ENCODE data around the gene TCHP. TPM values are rescaled to one million over a fixed set of nuclear protein-coding genes. Genes with fewer than 3 reads are reported as not detected.

TCHP gene
- polyA plus RNA-seq, 4 donors: 20.8 to 32.9 (median 26.6) TPM

- DNase-seq (ENCODE audit: low read depth in 4 of 4, low spot score in 2 of 4): no peak
Measured at GRCh38 chr12:109930028-109930800, 30.1 kb downstream of the TCHP start.

GRCh38 chr12:109931143-109931542 is 31.1 kb downstream of the TCHP start:
- no peak for DNase-seq (ENCODE audit: low read depth in 4 of 4, low spot score in 2 of 4)

GRCh38 chr12:109932878-109933503 is 32.9 kb downstream of the TCHP start:
- DNase-seq (ENCODE audit: low read depth in 4 of 4, low spot score in 2 of 4): no peak

- no peak for DNase-seq (ENCODE audit: low read depth in 4 of 4, low spot score in 2 of 4)
Measured at GRCh38 chr12:109934026-109934425, 34.0 kb downstream of the TCHP start.

GRCh38 chr12:109937371-109937770 is 37.3 kb downstream of the TCHP start:
- no peak for DNase-seq (ENCODE audit: low read depth in 4 of 4, low spot score in 2 of 4)

GRCh38 chr12:109938947-109939346 is 38.9 kb downstream of the TCHP start:
- DNase-seq (ENCODE audit: low read depth in 4 of 4, low spot score in 2 of 4): no peak

GRCh38 chr12:109939504-109939903 is 39.4 kb downstream of the TCHP start:
- no peak for DNase-seq (ENCODE audit: low read depth in 4 of 4, low spot score in 2 of 4)

- DNase-seq (ENCODE audit: low read depth in 4 of 4, low spot score in 2 of 4): no peak
Measured at GRCh38 chr12:109940339-109940923, 40.4 kb downstream of the TCHP start.

- DNase-seq (ENCODE audit: low read depth in 4 of 4, low spot score in 2 of 4): no peak
Measured at GRCh38 chr12:109943811-109944210, 43.7 kb downstream of the TCHP start.

- no peak for DNase-seq (ENCODE audit: low read depth in 4 of 4, low spot score in 2 of 4)
Measured at GRCh38 chr12:109944561-109945359, 44.7 kb downstream of the TCHP start.

- DNase-seq (ENCODE audit: low read depth in 4 of 4, low spot score in 2 of 4): no peak
Measured at GRCh38 chr12:109946505-109946904, 46.4 kb downstream of the TCHP start.

- no peak for DNase-seq (ENCODE audit: low read depth in 4 of 4, low spot score in 2 of 4)
Measured at GRCh38 chr12:109946913-109947312, 46.8 kb downstream of the TCHP start.

GRCh38 chr12:109947521-109947920 is 47.4 kb downstream of the TCHP start:
- DNase-seq (ENCODE audit: low read depth in 4 of 4, low spot score in 2 of 4): no peak

- DNase-seq (ENCODE audit: low read depth in 4 of 4, low spot score in 2 of 4): no peak
Measured at GRCh38 chr12:109948368-109948767, 48.3 kb downstream of the TCHP start.

GRCh38 chr12:109949089-109949488 is 49.0 kb downstream of the TCHP start:
- DNase-seq (ENCODE audit: low read depth in 4 of 4, low spot score in 2 of 4): peak in 1 of 4 donors; percentile 53

- DNase-seq (ENCODE audit: low read depth in 4 of 4, low spot score in 2 of 4): no peak
Measured at GRCh38 chr12:109950625-109951024, 50.6 kb downstream of the TCHP start.

GRCh38 chr12:109951136-109951535 is 51.1 kb downstream of the TCHP start:
- DNase-seq (ENCODE audit: low read depth in 4 of 4, low spot score in 2 of 4): no peak

GRCh38 chr12:109951751-109952150 is 51.7 kb downstream of the TCHP start:
- DNase-seq (ENCODE audit: low read depth in 4 of 4, low spot score in 2 of 4): no peak

- no peak for DNase-seq (ENCODE audit: low read depth in 4 of 4, low spot score in 2 of 4)
Measured at GRCh38 chr12:109952160-109952858, 52.2 kb downstream of the TCHP start.

GRCh38 chr12:109952873-109953272 is 52.8 kb downstream of the TCHP start:
- DNase-seq (ENCODE audit: low read depth in 4 of 4, low spot score in 2 of 4): no peak
